GM19099 (cell line): ENCODE results near the gene POLDIP2.

Source experiments
- POLR2A ChIP-seq: IDR thresholded peaks from 3 replicates; pipeline ENCODE4 v1.6.1; 2011; ENCODE audit warnings: low read depth; ENCODE audit not compliant: insufficient read length; ENCODE audit errors: extremely low read depth

The POLDIP2 gene

GRCh38 chr17:28350271-28350670, 7.1 kb downstream of the POLDIP2 start:
- no peak for TF ChIP-seq POLR2A

GRCh38 chr17:28348979-28349378, 8.3 kb downstream of the POLDIP2 start:
- no peak for TF ChIP-seq POLR2A

DNA sequence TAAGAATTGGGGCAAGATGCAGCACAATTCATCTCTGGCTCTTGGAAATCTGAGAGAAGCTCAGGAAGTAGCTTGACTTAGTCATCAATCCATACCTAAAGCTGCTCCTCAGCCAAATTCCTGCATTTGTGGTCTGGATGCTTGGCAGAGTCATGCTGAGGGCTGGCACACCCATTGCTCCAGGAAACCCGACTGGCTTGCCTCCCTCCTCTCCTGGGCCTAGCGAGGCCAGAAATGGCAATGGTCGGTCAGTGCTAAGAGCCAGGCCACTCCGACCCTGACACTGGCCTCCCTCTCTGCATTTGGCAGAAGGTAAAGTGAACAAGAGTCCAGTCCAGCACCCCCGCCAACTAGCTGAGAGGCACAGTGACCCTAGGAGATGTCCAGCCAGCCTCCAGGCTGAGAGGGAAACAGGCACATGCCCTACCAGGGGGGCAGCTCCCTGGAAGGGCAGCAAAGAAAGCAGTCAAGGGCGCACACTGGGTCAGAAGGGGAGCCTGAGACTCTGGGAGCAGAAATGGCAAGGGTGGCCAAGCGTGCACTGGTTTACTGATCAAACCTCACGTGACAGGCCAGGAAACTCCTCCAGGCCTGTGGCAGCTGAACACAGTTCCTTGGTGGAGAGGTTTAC, 10.0 kb downstream of the POLDIP2 start:
- no peak for TF ChIP-seq POLR2A

DNA sequence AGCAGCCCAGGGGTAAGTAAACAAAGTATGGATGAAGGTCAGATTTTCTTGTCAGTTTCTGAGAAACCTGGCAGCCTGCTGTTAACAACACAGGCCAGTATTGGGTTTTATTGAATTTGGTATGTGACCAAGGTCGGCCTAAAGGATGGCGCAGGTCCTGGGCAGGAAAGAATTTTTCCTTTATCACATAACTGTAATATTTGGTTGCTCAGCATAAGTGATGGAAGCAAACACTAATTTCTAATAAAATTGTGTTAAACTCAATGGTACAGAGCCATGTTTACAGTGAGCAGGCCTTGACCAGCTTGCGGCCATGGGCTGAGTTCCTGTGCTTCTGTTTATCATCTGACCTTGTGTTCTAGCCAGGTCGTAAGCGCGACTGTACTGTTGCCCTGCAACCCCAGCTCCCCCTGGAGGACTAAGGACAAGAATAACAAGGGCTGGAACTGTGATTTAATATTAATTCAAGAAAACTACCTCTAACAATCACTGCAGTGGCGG, 10.5 kb downstream of the POLDIP2 start:
- no peak for TF ChIP-seq POLR2A

GRCh38 chr17:28346199-28346580, 11.1 kb downstream of the POLDIP2 start:
- no peak for TF ChIP-seq POLR2A

DNA sequence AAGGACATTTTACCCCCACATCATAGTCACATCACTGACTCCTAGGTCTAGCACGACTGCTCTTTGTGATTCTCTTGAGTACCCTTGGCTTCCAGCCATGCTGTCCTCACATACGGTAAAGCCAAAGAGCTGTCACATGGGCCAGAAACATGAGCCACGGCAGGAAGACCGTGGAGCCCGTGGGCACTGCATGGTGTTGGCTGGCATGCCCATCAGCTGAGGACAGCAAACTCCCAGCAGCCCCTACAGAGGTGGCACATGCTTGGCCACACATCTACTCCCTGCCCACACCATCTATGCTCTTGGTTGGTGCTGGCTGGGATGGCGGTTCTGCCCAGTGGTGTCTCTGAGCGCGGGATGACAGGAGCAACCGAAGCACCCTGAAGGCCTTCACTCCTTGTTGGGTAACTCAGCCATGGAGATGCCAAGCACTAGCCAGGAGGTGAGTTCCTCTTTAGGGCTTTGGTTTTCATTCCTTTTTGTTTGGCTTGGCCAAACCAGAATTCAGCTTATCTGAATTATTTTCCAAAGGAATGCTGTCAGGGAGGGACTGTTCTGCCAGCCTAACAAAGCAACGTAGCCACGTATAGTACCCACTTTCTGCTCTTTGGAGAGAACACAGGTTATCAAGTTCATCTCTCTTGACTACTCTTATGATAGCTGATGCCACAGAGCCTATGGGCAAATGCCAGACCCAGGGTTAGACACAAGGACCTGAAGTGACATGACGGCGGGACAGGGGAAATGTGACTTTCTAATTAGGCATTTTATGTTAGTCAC, 11.7 kb downstream of the POLDIP2 start:
- TF ChIP-seq POLR2A = no peak

GRCh38 chr17:28344435-28344901, 12.9 kb downstream of the POLDIP2 start:
- no peak for TF ChIP-seq POLR2A

GRCh38 chr17:28344011-28344410, 13.3 kb downstream of the POLDIP2 start:
- TF ChIP-seq POLR2A = no peak

- TF ChIP-seq POLR2A = no peak
These were observed 13.8 kb downstream of the POLDIP2 start for GRCh38 chr17:28343491-28343932.

DNA sequence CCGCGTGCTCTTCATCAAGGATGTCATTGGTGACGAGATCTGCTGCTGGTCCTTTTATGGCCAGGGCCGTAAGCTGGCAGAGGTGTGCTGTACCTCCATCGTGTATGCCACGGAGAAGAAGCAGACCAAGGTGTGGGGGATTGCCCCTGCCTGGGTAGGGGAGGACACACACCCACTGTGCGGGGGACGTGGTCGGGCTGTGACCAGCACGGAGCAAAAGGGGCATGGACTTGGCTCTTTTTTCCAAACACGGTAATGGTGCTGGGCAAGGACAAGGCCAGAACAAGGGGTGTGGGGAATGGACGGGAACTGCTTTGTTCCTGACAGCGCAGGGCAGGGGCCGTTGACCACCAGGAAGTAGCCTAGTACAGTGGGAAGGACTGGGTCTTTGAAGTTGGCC, 15.0 kb downstream of the POLDIP2 start:
- TF ChIP-seq POLR2A = no peak

DNA sequence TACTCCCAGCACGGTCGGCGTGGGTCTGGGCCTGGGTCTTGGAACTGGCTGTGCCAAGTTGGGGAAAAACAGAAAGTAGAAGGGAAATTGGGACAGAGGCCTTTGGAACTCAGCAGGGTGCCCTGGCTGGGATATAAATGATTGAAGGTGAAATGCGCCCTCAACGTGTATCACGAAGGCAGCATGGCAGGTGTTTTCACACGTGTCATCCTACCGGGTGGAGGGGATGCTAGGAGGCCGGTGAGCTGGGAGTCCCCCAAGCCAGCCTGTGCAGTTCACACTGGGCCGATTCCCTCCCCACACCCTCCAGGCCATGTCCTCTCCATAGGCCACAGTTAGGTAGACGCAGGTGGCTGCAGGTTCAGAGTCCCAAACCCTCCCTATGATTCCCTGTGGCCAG, 15.8 kb downstream of the POLDIP2 start:
- TF ChIP-seq POLR2A = no peak

DNA sequence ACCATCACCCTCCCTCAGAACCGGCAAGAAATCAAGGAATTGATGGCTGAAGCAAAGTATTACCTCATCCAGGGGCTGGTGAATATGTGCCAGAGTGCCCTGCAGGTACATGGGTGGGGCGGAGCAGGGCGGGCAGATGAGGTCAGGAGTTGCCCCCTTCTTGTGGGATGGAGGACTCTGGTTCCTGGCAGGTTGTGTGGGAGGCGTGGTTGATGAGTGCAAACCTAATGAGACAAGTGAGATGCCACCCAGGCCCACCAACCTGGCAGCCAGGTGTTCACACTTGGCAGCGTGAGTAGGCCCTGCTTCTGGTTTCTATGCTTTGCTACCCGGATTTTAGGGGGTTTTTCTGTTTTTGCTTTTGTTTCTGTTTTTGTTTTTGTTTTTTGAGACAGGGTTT, 17.0 kb downstream of the POLDIP2 start:
- no peak for TF ChIP-seq POLR2A

GRCh38 chr17:28339431-28339830, 17.9 kb downstream of the POLDIP2 start:
- TF ChIP-seq POLR2A = no peak

DNA sequence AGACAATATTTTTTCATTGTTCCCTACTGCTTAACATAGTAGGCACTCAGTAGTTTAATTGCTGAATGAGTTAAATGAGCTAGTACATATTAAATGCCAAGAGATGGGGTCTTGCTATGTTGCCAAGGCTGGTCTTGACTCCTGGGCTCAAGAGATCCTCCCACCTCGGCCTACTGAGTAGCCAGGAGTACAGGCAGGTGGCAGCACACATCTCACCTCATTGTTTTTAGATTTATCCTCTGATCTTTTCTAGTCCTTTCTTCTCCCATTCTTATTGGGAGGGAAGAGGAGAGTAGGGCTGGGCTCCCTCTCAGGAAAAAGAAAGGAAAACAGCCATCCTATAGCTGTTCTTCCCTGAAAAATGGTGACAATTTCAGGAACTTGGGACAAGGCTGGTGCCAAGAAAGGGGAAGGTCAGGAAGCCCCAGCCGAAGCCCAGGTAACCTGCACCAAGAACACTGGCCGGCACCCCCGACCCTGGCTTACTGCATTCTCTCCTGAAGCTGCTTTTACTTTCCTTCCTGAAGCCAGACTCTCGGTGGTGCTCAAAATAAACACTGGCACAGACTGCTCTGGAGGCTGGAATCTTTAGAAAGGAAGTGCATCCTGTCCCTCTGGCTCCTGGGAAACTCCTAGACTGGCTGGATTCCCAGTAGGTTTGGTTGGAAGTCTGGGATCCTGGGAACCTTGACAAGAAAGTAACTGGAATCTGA, 19.1 kb downstream of the POLDIP2 start:
- TF ChIP-seq POLR2A = no peak
